DOHH2 (cell line): ENCODE results near the gene DIRAS2.

Experiments
- H3F3A ChIP-seq: fragments of 200-600 bp; sonication (generic), shearing (Covaris generic); 2 replicates; pipeline ENCODE4 v1.6.0; 2016; ENCODE audit warnings: antibody characterized with exemption, mild to moderate bottlenecking; ENCODE audit not compliant: control insufficient read depth, insufficient read depth
- H3K27ac ChIP-seq: fragments of 200-600 bp; sonication (generic); 2 replicates; pipeline ENCODE4 v1.5.1; 2014; ENCODE audit warnings: low read depth, mild to moderate bottlenecking, low read length, moderate library complexity
- H3K27me3 ChIP-seq: fragments of 200-600 bp; sonication (generic); 2 replicates; pipeline ENCODE4 v1.6.1; 2014; ENCODE audit warnings: mild to moderate bottlenecking, low read length, mixed read lengths; ENCODE audit not compliant: control insufficient read depth
- H3K36me3 ChIP-seq: fragments of 200-600 bp; sonication (generic); 2 replicates; pipeline ENCODE4 v1.6.1; 2014; ENCODE audit warnings: mild to moderate bottlenecking, low read length, moderate library complexity, mixed read lengths; ENCODE audit not compliant: control insufficient read depth
- H3K4me1 ChIP-seq: fragments of 200-600 bp; sonication (generic); 2 replicates; pipeline ENCODE4 v1.6.1; 2014; ENCODE audit warnings: mild to moderate bottlenecking, low read length, mixed read lengths; ENCODE audit not compliant: control insufficient read depth
- H3K4me2 ChIP-seq: fragments of 200-600 bp; sonication (generic); 2 replicates; pipeline ENCODE4 v1.6.0; 2014; ENCODE audit warnings: mild to moderate bottlenecking, low read length, moderate library complexity
- H3K4me3 ChIP-seq: fragments of 200-600 bp; sonication (generic); 2 replicates; pipeline ENCODE4 v1.5.1; 2014; ENCODE audit warnings: mild to moderate bottlenecking, low read length, mixed read lengths
- H3K79me2 ChIP-seq: fragments of 200-600 bp; sonication (generic); 2 replicates; pipeline ENCODE4 v1.6.1; 2014; ENCODE audit warnings: mild to moderate bottlenecking, low read length, mixed read lengths; ENCODE audit not compliant: control insufficient read depth
- H3K9me2 ChIP-seq: fragments of 200-600 bp; sonication (generic); replicated peaks from 2 replicates; pipeline ENCODE4 v1.6.1; 2014; ENCODE audit warnings: mild to moderate bottlenecking, low read length, mixed read lengths; ENCODE audit not compliant: control insufficient read depth
- H3K9me3 ChIP-seq: fragments of 200-600 bp; sonication (generic); 2 replicates; pipeline ENCODE4 v1.6.1; 2014; ENCODE audit warnings: antibody characterized with exemption, low read length, mixed read lengths; ENCODE audit not compliant: control insufficient read depth, insufficient read depth
- H4K20me1 ChIP-seq: fragments of 200-600 bp; sonication (generic); 2 replicates; pipeline ENCODE4 v1.6.0; 2014; ENCODE audit warnings: low read depth, mild to moderate bottlenecking, antibody characterized with exemption, low read length, moderate library complexity; ENCODE audit not compliant: control insufficient read depth, insufficient read depth
- EZH2phosphoT487 ChIP-seq: fragments of 200-600 bp; sonication (generic); IDR thresholded peaks from 2 replicates; pipeline ENCODE4 v1.6.1; 2017; ENCODE audit warnings: borderline replicate concordance, mild to moderate bottlenecking, antibody characterized with exemption, low read length, moderate library complexity, mixed read lengths
- TF ChIP-seq, protein P1 (sequence below): fragments of 200-600 bp; sonication (generic); IDR thresholded peaks from one replicate; pipeline ENCODE4 v1.5.1; 2014; ENCODE audit warnings: antibody characterized with exemption, mild to moderate bottlenecking, low read depth, low read length; ENCODE audit not compliant: poor library complexity, severe bottlenecking

Gene DIRAS2

DNA sequence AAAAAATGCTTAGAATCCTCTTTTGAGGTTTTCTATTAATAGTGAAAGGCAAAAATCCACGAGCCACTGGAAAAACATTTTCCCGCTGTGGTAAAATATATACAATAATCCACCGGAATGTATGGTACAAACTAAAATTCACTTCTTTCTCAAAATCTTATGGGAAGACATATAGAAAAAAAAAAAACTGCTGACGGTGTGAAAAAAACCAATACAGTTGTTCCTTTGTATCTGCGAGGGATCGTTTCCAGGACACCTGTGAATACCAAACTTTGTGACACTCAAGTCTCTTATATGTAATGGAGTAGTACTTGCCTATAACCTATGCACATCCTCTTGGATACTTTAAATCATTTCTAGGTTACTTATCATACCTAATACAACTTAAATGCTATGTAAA, 13.3 kb downstream of the DIRAS2 start:
- Histone ChIP-seq H3K4me2 (no peak overlapping the region), H3K9me3 (no peaks in the 10 kb centered on the region), H3F3A (no peaks in the 10 kb centered on the region), H3K27ac (no peak overlapping the region), H3K4me3 (no peak overlapping the region), H3K4me1 (no peaks in the 10 kb centered on the region), H3K27me3 (peaks cover 10% of the 10 kb centered on the region), H4K20me1 (no peaks in the 10 kb centered on the region), H3K9me2 (no peaks in the 10 kb centered on the region), H3K36me3 (no peaks in the 10 kb centered on the region), H3K79me2 (no peaks in the 10 kb centered on the region)
- TF ChIP-seq EZH2phosphoT487 = no peak
- TF ChIP-seq, protein P1, sequence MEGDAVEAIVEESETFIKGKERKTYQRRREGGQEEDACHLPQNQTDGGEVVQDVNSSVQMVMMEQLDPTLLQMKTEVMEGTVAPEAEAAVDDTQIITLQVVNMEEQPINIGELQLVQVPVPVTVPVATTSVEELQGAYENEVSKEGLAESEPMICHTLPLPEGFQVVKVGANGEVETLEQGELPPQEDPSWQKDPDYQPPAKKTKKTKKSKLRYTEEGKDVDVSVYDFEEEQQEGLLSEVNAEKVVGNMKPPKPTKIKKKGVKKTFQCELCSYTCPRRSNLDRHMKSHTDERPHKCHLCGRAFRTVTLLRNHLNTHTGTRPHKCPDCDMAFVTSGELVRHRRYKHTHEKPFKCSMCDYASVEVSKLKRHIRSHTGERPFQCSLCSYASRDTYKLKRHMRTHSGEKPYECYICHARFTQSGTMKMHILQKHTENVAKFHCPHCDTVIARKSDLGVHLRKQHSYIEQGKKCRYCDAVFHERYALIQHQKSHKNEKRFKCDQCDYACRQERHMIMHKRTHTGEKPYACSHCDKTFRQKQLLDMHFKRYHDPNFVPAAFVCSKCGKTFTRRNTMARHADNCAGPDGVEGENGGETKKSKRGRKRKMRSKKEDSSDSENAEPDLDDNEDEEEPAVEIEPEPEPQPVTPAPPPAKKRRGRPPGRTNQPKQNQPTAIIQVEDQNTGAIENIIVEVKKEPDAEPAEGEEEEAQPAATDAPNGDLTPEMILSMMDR = no peak

- Histone ChIP-seq H3K36me3 (no peaks in the 10 kb centered on the region), H3K9me2 (no peaks in the 10 kb centered on the region), H3K9me3 (no peaks in the 10 kb centered on the region), H3K79me2 (no peaks in the 10 kb centered on the region), H3F3A (no peaks in the 10 kb centered on the region), H4K20me1 (no peaks in the 10 kb centered on the region), H3K4me3 (no peak overlapping the region), H3K27me3 (peaks cover 16% of the 10 kb centered on the region), H3K4me1 (no peaks in the 10 kb centered on the region), H3K4me2 (no peak overlapping the region), H3K27ac (no peak overlapping the region)
- TF ChIP-seq EZH2phosphoT487 = no peak
- TF ChIP-seq, protein P1 = no peak
Observed at GRCh38 chr9:90616806-90617205, 25.8 kb downstream of the DIRAS2 start.

- Histone ChIP-seq H4K20me1 (no peaks in the 10 kb centered on the region), H3K79me2 (no peaks in the 10 kb centered on the region), H3K36me3 (no peaks in the 10 kb centered on the region), H3K4me1 (no peaks in the 10 kb centered on the region), H3K4me2 (no peak overlapping the region), H3K27me3 (peaks cover 16% of the 10 kb centered on the region), H3K27ac (no peak overlapping the region), H3K4me3 (no peak overlapping the region), H3K9me3 (no peaks in the 10 kb centered on the region), H3F3A (no peaks in the 10 kb centered on the region), H3K9me2 (no peaks in the 10 kb centered on the region)
- TF ChIP-seq, protein P1 = no peak
- TF ChIP-seq EZH2phosphoT487 = no peak
Observed at GRCh38 chr9:90613502-90613901, 29.1 kb downstream of the DIRAS2 start.

- no peaks in the 10 kb centered on the region for H3K4me1 ChIP-seq
- H3K27me3 ChIP-seq = peaks cover 11% of the 10 kb centered on the region
- no peaks in the 10 kb centered on the region for H4K20me1 ChIP-seq
- H3K79me2 ChIP-seq = no peaks in the 10 kb centered on the region
- H3F3A ChIP-seq = no peaks in the 10 kb centered on the region
- no peak for TF ChIP-seq EZH2phosphoT487
- TF ChIP-seq, protein P1 = no peak
- H3K9me2 ChIP-seq = no peaks in the 10 kb centered on the region
- no peak overlapping the region for H3K4me3 ChIP-seq
- H3K36me3 ChIP-seq = no peaks in the 10 kb centered on the region
- no peaks in the 10 kb centered on the region for H3K9me3 ChIP-seq
- H3K4me2 ChIP-seq = no peak overlapping the region
- no peak overlapping the region for H3K27ac ChIP-seq
Observed at GRCh38 chr9:90612957-90613356, 29.7 kb downstream of the DIRAS2 start.
